ENCODE results near the gene TRIAP1.

- no peak for TF ChIP-seq CTCF (IDR thresholded peaks at IDR 0.05)
- TF ChIP-seq POLR2AphosphoS5 (IDR thresholded peaks at IDR 0.05) = no peak
- no peak for TF ChIP-seq POLR2A (IDR thresholded peaks at IDR 0.05)
- no peak for TF ChIP-seq EP300 (IDR thresholded peaks at IDR 0.05)
Observed at GRCh38 chr12:120428597-120429229, 17.5 kb downstream of the TRIAP1 start.
